GM19395 (cell line): Measurements from ENCODE around the gene GPATCH4.
"Not testable (repeated sequence)": the region's sequence is repeated elsewhere in the genome, so short reads cannot be mapped to it uniquely, and the experiment has no call there.

Experiments
- ATAC-seq: cut with Tn5 transposase; IDR thresholded peaks from one replicate; pipeline ENCODE4 v1.9.1; 2021; ENCODE audit warnings: mild to moderate bottlenecking, moderate library complexity; ENCODE audit not compliant: unreplicated experiment

GPATCH4 gene

GRCh38 chr1:156598731-156599432, 2.4 kb downstream of the GPATCH4 start:
- no peak for ATAC-seq

GRCh38 chr1:156598125-156598524, 3.2 kb downstream of the GPATCH4 start:
- ATAC-seq = no peak

GRCh38 chr1:156596426-156596825, 4.9 kb downstream of the GPATCH4 start:
- no peak for ATAC-seq

- no peak for ATAC-seq
Measured at GRCh38 chr1:156595016-156595415, 6.3 kb downstream of the GPATCH4 start.

- ATAC-seq = no peak
Measured at GRCh38 chr1:156594190-156594589, 7.1 kb downstream of the GPATCH4 start.

- no peak for ATAC-seq
Measured at GRCh38 chr1:156593661-156593989, 7.7 kb downstream of the GPATCH4 start.

- no peak for ATAC-seq
Measured at GRCh38 chr1:156592910-156593660, 8.2 kb downstream of the GPATCH4 start.

GRCh38 chr1:156592158-156592909, 8.9 kb downstream of the GPATCH4 start:
- ATAC-seq = no peak

- ATAC-seq = peak; percentile 78
Measured at GRCh38 chr1:156591432-156592157, 9.7 kb downstream of the GPATCH4 start, which contains the start of gene NAXE. Gene NAXE, plus strand, starts transcription at chr1:156591776. Its CDS starts 29 bp downstream, at chr1:156591805.

- peak; percentile 15 for ATAC-seq
Measured at GRCh38 chr1:156591181-156591431, 10.2 kb downstream of the GPATCH4 start.

GRCh38 chr1:156590326-156591180, 10.7 kb downstream of the GPATCH4 start:
- ATAC-seq = no peak

GRCh38 chr1:156589546-156589945, 11.7 kb downstream of the GPATCH4 start:
- no peak for ATAC-seq

GRCh38 chr1:156587927-156588326, 13.4 kb downstream of the GPATCH4 start:
- ATAC-seq = not testable (repeated sequence)

- no peak for ATAC-seq
Measured at GRCh38 chr1:156586892-156587477, 14.3 kb downstream of the GPATCH4 start.

- no peak for ATAC-seq
Measured at GRCh38 chr1:156586323-156586722, 15.0 kb downstream of the GPATCH4 start.

GRCh38 chr1:156584813-156585212, 16.5 kb downstream of the GPATCH4 start:
- no peak for ATAC-seq

- ATAC-seq = no peak
Measured at GRCh38 chr1:156583821-156584622, 17.3 kb downstream of the GPATCH4 start.

GRCh38 chr1:156582388-156583017, 18.8 kb downstream of the GPATCH4 start:
- no peak for ATAC-seq
